OCI-LY3 (cell line): Measurements from ENCODE around the gene KLHDC7A.

Experiments used
- H2AFZ ChIP-seq: fragments of 200-600, 300-600 bp; shearing (Covaris generic); 2 replicates; pipeline ENCODE4 v1.6.0; 2014; ENCODE audit warnings: antibody characterized with exemption, low read depth, low read length
- H3K27ac ChIP-seq: fragments of 200-600, 300-600 bp; sonication (generic); 2 replicates; pipeline ENCODE4 v1.5.1; 2014; ENCODE audit warnings: mild to moderate bottlenecking, low read length, moderate library complexity, mixed read lengths
- H3K27me3 ChIP-seq: fragments of 200-600, 300-600 bp; sonication (generic); 2 replicates; pipeline ENCODE4 v1.6.1; 2014; ENCODE audit warnings: low read depth, low read length, mixed read lengths
- H3K36me3 ChIP-seq: fragments of 200-600, 300-600 bp; sonication (generic); replicated peaks from 2 replicates; pipeline ENCODE3; 2014; ENCODE audit warnings: low read depth, low read length, mixed read lengths
- H3K4me1 ChIP-seq: fragments of 300-600, 200-600 bp; sonication (generic); 2 replicates; pipeline ENCODE4 v1.6.1; 2014; ENCODE audit warnings: low read length, mixed read lengths
- H3K4me2 ChIP-seq: fragments of 200-600, 300-600 bp; sonication (generic); 2 replicates; pipeline ENCODE4 v1.6.1; 2014; ENCODE audit warnings: low read length, mixed read lengths
- H3K4me3 ChIP-seq: fragments of 300-600, 200-600 bp; sonication (generic); 2 replicates; pipeline ENCODE4 v1.5.1; 2014; ENCODE audit warnings: antibody characterized with exemption, mild to moderate bottlenecking, low read length, moderate library complexity
- H3K79me2 ChIP-seq: fragments of 300-600, 200-600 bp; shearing (Covaris generic); 2 replicates; pipeline ENCODE4 v1.6.1; 2014; ENCODE audit warnings: mild to moderate bottlenecking, low read length, mixed read lengths
- H3K9ac ChIP-seq: fragments of 300-600, 200-600 bp; shearing (Covaris generic); 2 replicates; pipeline ENCODE4 v1.6.0; 2014; ENCODE audit warnings: mild to moderate bottlenecking, low read length, moderate library complexity
- H3K9me3 ChIP-seq: fragments of 200-600, 300-600 bp; shearing (Covaris generic); 2 replicates; pipeline ENCODE4 v1.6.1; 2014; ENCODE audit warnings: low read length, mixed read lengths; ENCODE audit not compliant: insufficient read depth
- H4K20me1 ChIP-seq: fragments of 200-600, 300-600 bp; sonication (generic); 2 replicates; pipeline ENCODE4 v1.6.1; 2016; ENCODE audit warnings: low read length, mixed read lengths; ENCODE audit not compliant: insufficient read depth
- EZH2phosphoT487 ChIP-seq: fragments of 200-600 bp; shearing (Covaris generic); IDR thresholded peaks from 2 replicates; pipeline ENCODE4 v1.6.1; 2018; ENCODE audit warnings: antibody characterized with exemption, mixed run types, low read depth
- TF ChIP-seq, protein P1 (sequence below): fragments of 200-600, 300-600 bp; sonication (generic); IDR thresholded peaks from 2 replicates; pipeline ENCODE4 v1.5.1; 2014; ENCODE audit warnings: antibody characterized with exemption, low read length, low read depth

KLHDC7A gene

DNA sequence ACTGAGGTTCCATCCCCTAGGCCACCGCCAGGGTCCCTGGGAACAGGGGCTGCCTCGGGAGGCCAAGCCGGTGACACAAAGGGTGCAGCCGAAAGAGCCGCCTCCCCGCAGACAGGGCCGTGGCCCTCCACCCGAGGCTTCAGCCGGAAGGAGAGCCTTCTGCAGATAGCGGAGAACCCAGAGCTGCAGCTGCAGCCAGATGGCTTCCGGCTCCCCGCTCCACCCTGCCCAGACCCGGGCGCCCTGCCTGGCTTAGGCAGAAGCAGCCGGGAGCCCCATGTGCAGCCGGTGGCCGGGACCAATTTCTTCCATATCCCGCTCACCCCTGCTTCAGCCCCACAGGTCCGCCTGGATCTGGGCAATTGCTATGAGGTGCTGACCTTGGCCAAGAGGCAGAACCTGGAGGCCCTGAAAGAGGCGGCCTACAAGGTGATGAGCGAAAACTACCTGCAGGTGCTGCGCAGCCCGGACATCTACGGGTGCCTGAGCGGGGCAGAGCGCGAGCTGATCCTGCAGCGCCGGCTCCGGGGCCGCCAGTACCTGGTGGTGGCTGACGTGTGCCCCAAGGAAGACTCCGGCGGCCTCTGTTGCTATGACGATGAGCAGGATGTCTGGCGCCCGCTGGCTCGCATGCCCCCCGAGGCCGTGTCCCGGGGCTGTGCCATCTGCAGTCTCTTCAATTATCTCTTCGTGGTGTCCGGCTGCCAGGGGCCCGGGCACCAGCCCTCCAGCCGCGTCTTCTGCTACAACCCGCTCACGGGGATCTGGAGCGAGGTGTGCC is 1.4 kb downstream of the KLHDC7A start:
- H3K9me3 ChIP-seq: no peaks in the 10 kb centered on the region
- H4K20me1 ChIP-seq: no peaks in the 10 kb centered on the region
- no peaks in the 10 kb centered on the region for H3K36me3 ChIP-seq
- H3K27ac ChIP-seq: no peak overlapping the region
- H3K27me3 ChIP-seq: no peaks in the 10 kb centered on the region; the same call in 1 of the 2 replicates
- no peak overlapping the region for H2AFZ ChIP-seq
- no peak overlapping the region for H3K4me2 ChIP-seq
- H3K4me3 ChIP-seq: no peak overlapping the region
- no peaks in the 10 kb centered on the region for H3K79me2 ChIP-seq
- H3K4me1 ChIP-seq: no peaks in the 10 kb centered on the region
- H3K9ac ChIP-seq: no peak overlapping the region
- TF ChIP-seq, protein P1, sequence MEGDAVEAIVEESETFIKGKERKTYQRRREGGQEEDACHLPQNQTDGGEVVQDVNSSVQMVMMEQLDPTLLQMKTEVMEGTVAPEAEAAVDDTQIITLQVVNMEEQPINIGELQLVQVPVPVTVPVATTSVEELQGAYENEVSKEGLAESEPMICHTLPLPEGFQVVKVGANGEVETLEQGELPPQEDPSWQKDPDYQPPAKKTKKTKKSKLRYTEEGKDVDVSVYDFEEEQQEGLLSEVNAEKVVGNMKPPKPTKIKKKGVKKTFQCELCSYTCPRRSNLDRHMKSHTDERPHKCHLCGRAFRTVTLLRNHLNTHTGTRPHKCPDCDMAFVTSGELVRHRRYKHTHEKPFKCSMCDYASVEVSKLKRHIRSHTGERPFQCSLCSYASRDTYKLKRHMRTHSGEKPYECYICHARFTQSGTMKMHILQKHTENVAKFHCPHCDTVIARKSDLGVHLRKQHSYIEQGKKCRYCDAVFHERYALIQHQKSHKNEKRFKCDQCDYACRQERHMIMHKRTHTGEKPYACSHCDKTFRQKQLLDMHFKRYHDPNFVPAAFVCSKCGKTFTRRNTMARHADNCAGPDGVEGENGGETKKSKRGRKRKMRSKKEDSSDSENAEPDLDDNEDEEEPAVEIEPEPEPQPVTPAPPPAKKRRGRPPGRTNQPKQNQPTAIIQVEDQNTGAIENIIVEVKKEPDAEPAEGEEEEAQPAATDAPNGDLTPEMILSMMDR: no peak
- no peak for TF ChIP-seq EZH2phosphoT487

DNA sequence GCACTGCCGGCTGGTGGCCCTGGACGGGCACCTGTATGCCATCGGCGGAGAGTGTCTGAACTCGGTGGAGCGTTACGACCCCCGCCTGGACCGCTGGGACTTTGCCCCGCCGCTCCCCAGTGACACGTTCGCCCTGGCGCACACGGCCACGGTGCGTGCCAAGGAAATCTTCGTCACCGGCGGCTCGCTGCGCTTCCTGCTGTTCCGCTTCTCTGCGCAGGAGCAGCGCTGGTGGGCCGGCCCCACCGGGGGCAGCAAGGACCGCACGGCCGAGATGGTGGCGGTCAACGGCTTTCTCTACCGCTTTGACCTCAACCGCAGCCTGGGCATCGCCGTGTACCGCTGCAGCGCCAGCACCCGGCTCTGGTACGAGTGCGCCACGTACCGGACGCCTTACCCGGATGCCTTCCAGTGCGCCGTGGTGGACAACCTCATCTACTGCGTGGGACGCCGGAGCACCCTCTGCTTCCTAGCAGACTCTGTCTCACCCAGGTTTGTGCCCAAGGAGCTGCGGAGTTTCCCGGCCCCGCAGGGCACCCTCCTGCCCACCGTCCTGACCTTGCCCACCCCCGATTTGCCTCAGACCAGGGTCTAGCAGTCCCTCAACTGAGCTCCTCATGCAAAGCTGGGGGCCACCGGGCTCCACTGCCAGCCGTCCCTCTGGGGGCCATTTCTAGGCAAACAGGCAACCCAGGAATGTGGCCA is 2.1 kb downstream of the KLHDC7A start:
- no peak overlapping the region for H3K4me3 ChIP-seq
- H2AFZ ChIP-seq: no peak overlapping the region
- no peaks in the 10 kb centered on the region for H4K20me1 ChIP-seq
- no peaks in the 10 kb centered on the region for H3K36me3 ChIP-seq
- H3K27me3 ChIP-seq: no peaks in the 10 kb centered on the region
- no peak overlapping the region for H3K4me2 ChIP-seq
- TF ChIP-seq EZH2phosphoT487: no peak
- TF ChIP-seq, protein P1: no peak
- no peaks in the 10 kb centered on the region for H3K79me2 ChIP-seq
- no peaks in the 10 kb centered on the region for H3K4me1 ChIP-seq
- H3K27ac ChIP-seq: no peak overlapping the region
- H3K9ac ChIP-seq: no peak overlapping the region
- H3K9me3 ChIP-seq: no peaks in the 10 kb centered on the region

DNA sequence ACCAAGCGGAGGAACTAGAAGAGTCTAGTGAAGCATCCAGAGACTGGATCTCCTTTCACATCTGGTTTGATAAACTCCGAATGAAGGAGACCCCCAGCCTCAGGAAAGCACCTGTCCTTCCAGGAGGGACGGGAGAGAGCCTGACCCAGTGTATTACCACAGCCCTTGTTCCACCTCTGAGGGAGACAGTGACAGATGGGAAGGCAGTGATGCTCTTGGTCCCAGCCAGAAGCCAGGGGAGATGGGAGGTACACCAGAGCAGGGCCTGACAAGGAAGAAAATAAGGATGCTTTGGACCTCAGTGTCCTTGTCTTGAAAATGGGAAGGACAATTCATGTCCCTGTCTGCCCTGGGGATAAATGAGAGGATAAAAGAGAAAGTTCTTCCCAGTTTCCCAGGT is 3.5 kb downstream of the KLHDC7A start:
- Histone ChIP-seq H3K27me3 (no peaks in the 10 kb centered on the region), H4K20me1 (no peaks in the 10 kb centered on the region), H2AFZ (no peak overlapping the region), H3K79me2 (no peaks in the 10 kb centered on the region), H3K4me2 (no peak overlapping the region), H3K9ac (no peak overlapping the region), H3K27ac (no peak overlapping the region), H3K36me3 (no peaks in the 10 kb centered on the region), H3K9me3 (no peaks in the 10 kb centered on the region), H3K4me3 (no peak overlapping the region), H3K4me1 (no peaks in the 10 kb centered on the region)
- TF ChIP-seq EZH2phosphoT487: no peak
- TF ChIP-seq, protein P1: no peak

DNA sequence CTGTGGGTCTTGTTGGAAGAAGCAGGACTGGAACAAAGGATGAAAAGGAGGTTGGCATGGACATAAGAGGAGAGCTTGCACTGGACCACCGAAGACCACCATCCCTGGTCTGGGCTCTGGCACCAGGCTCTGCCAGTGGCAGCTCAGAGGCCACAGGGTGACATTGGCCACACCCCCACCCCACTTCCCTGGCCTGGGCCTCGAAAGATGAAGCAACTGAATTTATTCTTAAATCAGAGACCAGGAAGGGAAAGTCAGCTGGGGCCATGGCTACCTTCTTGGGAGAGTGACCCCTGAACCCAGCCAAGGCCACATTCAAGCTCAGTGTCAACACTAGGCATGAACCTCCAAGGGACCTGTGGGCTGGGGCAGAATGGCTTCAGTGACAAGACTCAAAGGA is 4.0 kb downstream of the KLHDC7A start:
- Histone ChIP-seq H3K27me3 (no peaks in the 10 kb centered on the region), H4K20me1 (no peaks in the 10 kb centered on the region), H3K9me3 (no peaks in the 10 kb centered on the region), H2AFZ (no peak overlapping the region), H3K4me2 (no peak overlapping the region), H3K27ac (no peak overlapping the region), H3K9ac (no peak overlapping the region), H3K4me3 (no peak overlapping the region), H3K4me1 (no peaks in the 10 kb centered on the region), H3K79me2 (no peaks in the 10 kb centered on the region), H3K36me3 (no peaks in the 10 kb centered on the region)
- TF ChIP-seq, protein P1: no peak
- TF ChIP-seq EZH2phosphoT487: no peak
